ENCODE data around the gene POU2F1. TPM values are rescaled to one million over a fixed set of nuclear protein-coding genes. Genes with fewer than 3 reads are reported as not detected.

The POU2F1 gene
- total and polyA plus RNA-seq, 8 donors: 1.4 to 7.3 (median 5.8) TPM

- H3K4me3 ChIP-seq: no peak overlapping the region
- WGBS, 2 donors: 63 to 71% methylated on average over 2 of the region's 2 CpGs
- no peaks in the 10 kb centered on the region for H3K36me3 ChIP-seq
- H3K4me1 ChIP-seq: no peaks in the 10 kb centered on the region
- FAIRE-seq (no peak), DNase-seq (no peak), ATAC-seq (no peak)
- no peaks in the 10 kb centered on the region for H3K9me3 ChIP-seq
- intact Hi-C loops (cut with DNase I): no loop called here
- H3K27me3 ChIP-seq: no peaks in the 10 kb centered on the region
- TF ChIP-seq CTCF (IDR thresholded peaks at IDR 0.05): no peak
- H3K27ac ChIP-seq: no peak overlapping the region
Measured at GRCh38 chr1:167428395-167428794, 207.7 kb downstream of the POU2F1 start.

GRCh38 chr1:167429612-167430011 lies 208.9 kb downstream of the POU2F1 start:
- WGBS, 2 donors: 47 to 56% methylated on average over 2 of the region's 2 CpGs
- intact Hi-C loops (cut with DNase I): no loop called here
- H3K4me1 ChIP-seq: no peaks in the 10 kb centered on the region
- no peaks in the 10 kb centered on the region for H3K36me3 ChIP-seq
- H3K9me3 ChIP-seq: no peaks in the 10 kb centered on the region
- no peak overlapping the region for H3K27ac ChIP-seq
- DNase-seq (no peak), FAIRE-seq (no peak), ATAC-seq (no peak)
- H3K27me3 ChIP-seq: no peaks in the 10 kb centered on the region
- TF ChIP-seq CTCF (IDR thresholded peaks at IDR 0.05): no peak
- no peak overlapping the region for H3K4me3 ChIP-seq

GRCh38 chr1:167430134-167430848 lies 209.6 kb downstream of the POU2F1 start:
- DNase-seq (no peak), FAIRE-seq (no peak), ATAC-seq (no peak)
- H3K4me1 ChIP-seq: no peaks in the 10 kb centered on the region
- H3K4me3 ChIP-seq: no peak overlapping the region
- WGBS, 2 donors: 85 to 88% methylated on average over 17 of the region's 17 CpGs
- no peaks in the 10 kb centered on the region for H3K9me3 ChIP-seq
- no peak for TF ChIP-seq CTCF (IDR thresholded peaks at IDR 0.05)
- no peak overlapping the region for H3K27ac ChIP-seq
- intact Hi-C loops (cut with DNase I): no loop called here
- no peaks in the 10 kb centered on the region for H3K36me3 ChIP-seq
- no peaks in the 10 kb centered on the region for H3K27me3 ChIP-seq

GRCh38 chr1:167430849-167431242 lies 210.2 kb downstream of the POU2F1 start:
- intact Hi-C loops (cut with DNase I): no loop called here
- H3K36me3 ChIP-seq: no peaks in the 10 kb centered on the region
- no peaks in the 10 kb centered on the region for H3K4me1 ChIP-seq
- H3K27me3 ChIP-seq: no peaks in the 10 kb centered on the region
- DNase-seq (no peak), FAIRE-seq (no peak), ATAC-seq (no peak)
- TF ChIP-seq CTCF (IDR thresholded peaks at IDR 0.05): no peak
- H3K9me3 ChIP-seq: no peaks in the 10 kb centered on the region
- WGBS, 2 donors: 90 to 92% methylated on average over 10 of the region's 10 CpGs
- no peak overlapping the region for H3K27ac ChIP-seq
- no peak overlapping the region for H3K4me3 ChIP-seq

- Histone ChIP-seq H3K36me3 (no peaks in the 10 kb centered on the region), H3K27ac (no peak overlapping the region), H3K4me1 (no peaks in the 10 kb centered on the region), H3K4me3 (no peak overlapping the region), H3K27me3 (no peaks in the 10 kb centered on the region), H3K9me3 (no peaks in the 10 kb centered on the region)
- FAIRE-seq (no peak), DNase-seq (no peak), ATAC-seq (no peak)
- TF ChIP-seq CTCF (IDR thresholded peaks at IDR 0.05): no peak
- intact Hi-C loops (cut with DNase I): no loop called here
- WGBS, 2 donors: 77 to 86% methylated on average over 14 of the region's 14 CpGs
Measured at GRCh38 chr1:167431261-167431908, 210.7 kb downstream of the POU2F1 start.

Data from pancreas (tissue), 10 donors.